ENCODE data around the gene SPRY1.
A peak's percentile ranks its signal among the peaks of the same experiment; 100 is the strongest.

Gene SPRY1

DNA sequence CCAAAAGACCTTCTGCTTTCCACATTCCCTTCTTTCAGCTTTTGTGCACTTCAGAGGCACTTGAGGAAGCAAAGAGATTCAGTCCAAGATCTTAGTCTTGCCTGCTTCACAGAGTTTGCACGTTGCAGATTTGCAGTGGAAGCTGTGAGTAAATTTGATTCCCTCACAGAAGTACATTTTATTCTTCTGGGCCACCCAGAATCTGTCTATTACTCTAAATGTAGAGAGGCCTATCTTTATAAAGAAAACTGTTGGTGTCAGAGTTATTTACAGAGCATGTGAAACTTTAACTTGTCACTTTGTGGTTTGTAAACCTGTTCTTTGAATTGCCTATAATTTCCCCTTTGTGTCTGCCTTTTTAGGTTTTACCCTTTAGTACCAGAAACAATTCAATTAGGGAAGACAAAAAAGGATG is 15.5 kb downstream of the SPRY1 start:
- DNase-seq, result no peak

DNA sequence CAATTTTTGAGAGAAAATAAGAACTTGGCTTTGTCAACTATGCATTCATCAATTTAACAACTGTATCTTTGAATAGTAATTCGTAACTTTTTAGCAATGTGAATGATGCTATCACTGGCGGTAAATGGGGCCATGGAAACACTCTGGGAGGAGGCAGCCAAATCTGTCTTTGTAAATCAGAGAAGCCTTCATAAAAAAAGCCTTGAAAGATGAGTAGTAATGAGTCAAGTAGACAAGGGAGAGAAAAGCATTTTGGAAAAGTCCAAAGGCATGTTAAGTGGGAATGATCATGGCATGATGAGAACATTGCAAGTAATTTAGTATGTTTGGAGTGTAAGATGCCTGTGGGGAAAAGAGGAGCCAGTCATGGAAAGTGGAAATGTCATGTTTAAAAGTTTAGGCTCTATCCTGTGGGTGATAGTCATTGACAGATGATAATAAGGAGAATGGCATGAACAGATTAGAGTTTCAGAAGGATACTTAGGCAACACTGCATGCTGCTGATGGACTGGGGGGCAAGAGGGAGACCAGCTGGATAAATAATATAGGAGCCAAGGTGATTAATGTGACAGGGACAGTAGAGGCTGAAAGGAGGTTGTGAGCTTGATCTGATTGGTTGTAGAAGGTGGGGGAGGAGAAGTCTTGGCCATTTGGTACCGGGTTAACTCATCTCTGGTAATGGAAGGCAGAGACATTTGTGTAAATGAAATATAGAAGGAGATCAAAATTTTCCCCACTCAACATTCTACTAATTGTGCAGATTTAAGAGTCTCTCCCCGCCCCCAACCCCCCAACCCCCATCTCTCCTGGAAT is 16.3 kb downstream of the SPRY1 start:
- no peak for DNase-seq

DNA sequence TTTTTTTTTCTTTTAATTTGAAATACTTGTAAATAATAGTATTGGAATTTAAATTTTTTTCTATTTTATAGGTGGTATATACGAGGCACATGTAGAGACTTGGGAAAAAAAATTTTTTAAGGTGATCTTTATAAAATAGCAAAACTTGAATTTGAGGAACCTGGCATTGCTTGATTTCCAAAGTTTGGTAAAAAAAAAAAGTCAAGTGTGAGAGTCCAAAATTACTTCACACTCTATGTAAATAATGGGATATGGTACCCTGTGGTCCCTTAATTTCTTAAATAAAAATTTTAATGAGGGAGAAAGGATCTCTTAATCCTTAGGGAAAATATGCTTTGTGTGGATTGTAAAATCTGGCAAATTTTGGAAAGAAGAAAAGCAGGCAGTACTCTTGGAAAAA is 19.0 kb downstream of the SPRY1 start:
- DNase-seq, result no peak

DNA sequence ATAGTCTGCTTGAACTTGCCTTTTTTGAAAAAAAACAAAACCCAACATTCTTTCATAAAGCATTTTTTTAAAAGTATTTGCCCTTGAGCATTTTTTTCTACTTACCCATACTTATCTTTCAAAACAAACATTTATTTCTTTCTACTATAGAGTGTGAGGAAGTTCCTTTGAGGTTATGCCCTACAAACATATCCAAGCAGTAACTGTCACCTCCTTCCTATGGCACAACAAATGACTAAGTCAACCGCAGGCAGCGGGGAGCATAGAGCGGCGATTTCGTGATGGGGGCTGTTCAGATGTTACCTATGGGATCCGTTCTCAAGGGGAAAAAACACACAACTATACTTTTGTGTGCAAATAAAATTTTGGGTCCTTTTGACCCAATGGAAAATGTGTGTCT is 19.4 kb downstream of the SPRY1 start:
- peak; percentile 86 for DNase-seq

DNA sequence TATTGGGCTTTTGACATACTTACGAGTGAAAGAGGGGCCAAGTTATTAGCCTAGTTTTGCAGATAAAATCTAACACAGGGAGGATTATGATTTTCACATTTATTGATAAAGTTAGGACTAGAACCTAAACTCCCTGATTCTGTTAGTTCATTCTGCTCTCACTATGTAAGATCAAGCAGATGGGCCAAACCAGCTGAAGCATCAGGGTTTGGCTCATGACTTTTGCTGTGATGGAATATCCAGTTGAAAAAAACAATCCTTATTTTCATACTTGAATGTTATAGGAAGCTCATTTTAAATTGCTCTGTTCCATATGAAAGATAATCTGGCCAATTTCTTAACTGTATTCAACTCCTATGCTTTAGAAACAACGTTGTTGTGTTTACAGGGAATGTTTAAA is 21.2 kb downstream of the SPRY1 start:
- no peak for DNase-seq

DNA sequence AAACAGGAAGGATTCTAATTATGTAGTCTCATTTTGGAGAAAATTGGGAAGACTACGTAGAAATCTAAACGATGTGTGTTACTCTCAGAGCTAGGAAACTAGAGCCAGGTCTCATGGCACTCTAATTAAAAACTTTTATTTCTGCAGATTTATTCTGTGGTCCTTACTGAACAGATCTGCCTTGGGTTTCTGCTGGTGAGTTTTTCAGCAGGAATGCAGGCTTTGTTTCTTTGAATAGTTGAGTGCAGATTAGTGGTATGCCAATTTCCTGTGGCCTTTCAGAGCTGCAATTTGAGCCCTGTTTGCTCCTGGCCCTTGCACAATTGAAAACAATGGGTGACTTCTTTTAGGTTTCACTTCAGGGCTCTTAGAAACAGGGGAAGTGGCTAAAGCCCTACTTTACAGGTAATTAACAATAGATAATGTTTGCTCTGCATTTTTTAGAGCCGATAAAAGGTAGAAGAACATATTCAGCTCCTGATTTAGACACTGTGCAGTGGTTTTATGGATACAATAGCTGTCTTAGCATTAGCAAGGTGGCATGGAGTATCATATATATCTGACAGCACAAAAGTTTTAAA is 21.8 kb downstream of the SPRY1 start:
- peak; percentile 63 for DNase-seq

DNA sequence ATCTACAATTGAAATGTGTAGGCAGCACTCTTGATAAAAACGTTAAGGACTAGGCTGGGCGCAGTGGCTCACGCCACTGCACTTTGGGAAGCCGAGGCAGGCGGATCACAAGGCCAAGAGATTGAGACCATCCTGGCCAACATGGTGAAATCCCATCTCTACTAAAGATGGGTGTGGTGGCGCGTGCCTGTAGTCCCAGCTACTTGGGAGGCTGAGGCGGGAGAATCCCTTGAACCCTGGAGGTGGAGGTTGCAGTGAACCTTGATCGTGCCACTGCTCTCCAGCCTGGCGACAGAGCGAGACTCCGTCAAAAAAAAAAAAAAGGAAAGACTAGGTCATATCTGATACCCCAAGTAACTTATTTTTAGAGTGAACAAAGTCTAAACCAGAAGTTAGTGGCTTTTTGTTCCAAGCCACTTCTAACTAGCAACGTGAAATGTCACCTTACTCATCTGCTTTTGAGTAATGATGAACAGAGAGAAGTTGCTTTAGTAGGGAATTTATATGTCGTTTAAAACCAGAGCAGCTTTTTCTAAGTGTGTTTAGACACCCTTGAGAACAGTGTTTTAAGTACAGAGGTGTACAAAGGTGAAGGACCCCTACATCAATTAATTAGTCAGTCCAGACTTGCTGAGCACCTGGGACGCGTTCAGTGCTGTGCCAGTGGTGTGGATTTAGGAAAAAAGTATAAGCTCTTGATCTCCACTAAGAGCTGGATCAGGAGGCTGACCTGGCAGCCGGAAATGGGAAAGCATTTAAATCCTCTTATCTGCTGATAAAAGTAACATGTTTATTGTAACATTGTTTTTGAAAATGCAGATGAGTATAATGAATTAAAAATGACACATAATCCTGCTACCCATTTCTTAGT is 23.5 kb downstream of the SPRY1 start:
- no peak for DNase-seq

DNA sequence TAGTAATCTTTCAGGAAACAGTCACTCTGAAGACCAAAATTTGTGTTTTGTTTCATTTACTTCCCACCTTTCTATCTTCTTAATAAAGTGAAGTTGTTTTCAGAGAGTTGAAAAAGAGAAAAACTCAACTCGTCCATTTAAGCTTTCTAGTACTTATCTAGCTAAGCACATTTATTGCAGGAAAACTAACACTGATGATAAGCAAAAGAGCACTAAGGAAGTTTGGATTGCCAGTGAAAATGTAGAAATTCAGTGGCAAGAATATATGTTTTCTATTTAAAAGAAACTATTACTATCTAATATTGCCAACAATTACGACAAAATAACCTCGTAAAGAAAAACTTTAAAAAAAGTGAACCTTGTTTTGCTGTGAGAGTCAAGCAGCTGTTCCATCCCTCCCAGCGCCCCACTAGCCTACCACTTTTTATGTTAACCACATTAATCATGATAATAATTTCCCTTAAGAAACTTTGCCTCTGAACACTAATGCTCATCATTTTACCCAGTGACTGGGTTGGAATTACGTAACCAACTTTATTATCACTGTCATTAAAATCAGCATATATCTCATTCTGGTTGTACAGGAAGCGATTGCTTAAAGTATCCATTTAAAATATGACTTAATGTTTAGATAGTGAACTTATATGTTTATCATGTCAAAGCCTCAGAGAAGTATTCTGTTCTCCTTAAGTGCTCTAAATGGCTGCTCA is 24.8 kb downstream of the SPRY1 start:
- peak; percentile 92 for DNase-seq

DNA sequence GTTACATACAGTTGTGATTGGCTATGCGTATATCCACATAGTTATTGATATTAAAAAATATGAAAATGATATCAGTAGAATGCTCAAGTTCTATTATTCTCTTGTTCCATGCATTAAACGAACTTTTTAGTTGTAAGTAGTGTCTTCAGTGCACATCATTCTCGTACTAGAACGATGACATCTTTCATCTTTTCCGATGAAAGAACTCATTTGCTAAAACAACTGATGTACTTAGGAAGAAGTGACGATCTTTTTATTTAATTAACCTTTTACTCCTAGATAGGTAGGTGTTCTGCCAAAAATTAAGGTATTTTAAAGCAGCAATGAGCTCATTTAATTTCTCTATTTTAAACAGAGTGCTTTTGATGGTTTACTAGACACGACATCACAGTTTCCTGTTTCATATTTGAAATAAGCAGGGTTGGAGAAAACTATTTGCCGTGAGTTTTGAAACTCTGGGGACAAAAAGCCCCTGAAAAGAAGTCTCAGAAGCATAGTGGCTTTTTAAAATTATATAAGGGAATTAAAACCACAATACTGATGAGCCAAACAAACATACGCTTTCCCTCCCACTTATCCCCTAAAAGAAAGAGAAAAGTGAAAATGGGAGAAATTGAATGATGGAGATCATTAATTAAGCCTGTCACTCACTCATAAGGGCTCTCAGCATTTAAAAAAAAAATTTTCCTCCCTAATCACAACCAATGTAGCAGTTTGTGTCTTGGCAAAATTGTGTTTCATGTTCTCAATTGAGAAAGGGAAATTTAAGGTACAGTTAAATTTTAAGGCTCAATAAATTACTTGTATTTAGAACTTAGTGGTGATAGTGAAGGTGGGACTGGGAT is 25.6 kb downstream of the SPRY1 start:
- DNase-seq, result no peak

DNA sequence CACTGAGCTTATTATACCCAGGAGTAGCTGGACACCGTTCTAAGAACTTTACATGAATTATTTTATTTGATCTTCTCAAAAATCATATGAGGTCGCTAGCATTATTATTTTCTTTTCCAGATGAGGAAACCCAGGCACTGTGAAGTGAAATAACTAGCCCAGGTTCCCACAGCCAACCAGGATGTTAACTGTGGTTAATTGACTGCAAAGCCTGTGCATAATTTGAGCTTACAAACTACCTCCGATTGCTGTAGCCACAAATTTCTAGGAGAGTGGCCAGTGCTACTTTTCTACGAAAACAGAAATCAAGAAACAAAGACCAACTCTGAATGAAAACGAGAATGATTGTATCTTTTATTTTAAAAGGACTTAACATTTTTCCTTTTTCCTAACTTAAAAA is 27.2 kb downstream of the SPRY1 start:
- no peak for DNase-seq

DNA sequence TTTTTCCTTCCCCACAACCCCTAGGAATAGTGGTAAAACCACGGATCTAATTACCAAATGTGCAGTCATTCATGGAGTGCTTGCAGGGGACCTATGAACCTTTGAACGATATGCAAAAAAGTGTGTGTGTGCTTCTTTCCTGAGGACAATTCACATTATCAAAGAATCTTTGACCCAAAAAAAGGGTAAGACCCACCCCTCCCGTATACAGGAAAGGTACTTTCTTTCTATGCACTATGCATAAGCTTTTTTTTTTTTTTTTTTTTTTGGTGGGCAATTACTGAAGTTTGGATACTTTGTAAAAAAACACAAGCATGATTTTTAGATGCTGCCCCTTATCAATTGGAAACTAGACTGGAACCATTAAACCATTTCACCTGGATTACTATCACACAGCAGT is 31.4 kb downstream of the SPRY1 start:
- DNase-seq, result no peak

DNA sequence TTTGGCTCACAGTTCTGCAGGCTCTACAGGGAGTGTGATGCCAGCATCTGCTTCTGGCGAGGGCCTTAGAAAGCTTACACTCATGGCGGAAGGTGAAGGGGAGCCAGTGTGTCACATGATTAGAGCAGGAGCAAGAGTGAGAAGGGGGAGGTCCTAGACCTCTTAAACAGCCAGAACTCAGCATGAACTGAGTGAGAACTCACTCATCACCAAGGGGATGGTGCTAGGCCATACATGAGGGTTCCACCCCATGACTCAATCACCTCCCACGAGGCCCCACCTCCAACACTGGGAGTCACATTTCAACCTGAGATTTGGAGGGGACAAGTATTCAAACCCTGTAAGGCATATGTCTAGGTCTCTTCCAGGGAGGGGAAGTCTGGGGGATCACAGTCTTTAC is 33.4 kb downstream of the SPRY1 start:
- no peak for DNase-seq

DNA sequence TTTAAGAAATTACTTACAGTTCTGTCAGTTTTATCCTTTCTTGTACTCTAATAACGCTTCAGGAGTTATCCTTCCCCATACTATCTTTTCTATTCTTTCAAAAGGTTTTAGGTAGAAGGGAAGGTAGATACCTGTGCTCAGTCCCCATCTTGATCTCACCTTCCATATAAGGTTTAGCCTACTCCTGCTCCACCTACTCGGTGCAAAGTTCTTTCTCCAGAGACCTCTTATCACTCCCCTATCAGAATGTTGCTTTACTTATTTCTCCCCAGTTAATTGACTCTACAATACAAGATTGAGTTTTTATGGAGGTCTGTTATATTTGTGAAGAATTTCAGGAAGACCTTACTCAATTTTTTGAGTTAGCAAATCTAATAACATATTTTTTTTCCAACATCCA is 33.9 kb downstream of the SPRY1 start:
- DNase-seq, result no peak

DNA sequence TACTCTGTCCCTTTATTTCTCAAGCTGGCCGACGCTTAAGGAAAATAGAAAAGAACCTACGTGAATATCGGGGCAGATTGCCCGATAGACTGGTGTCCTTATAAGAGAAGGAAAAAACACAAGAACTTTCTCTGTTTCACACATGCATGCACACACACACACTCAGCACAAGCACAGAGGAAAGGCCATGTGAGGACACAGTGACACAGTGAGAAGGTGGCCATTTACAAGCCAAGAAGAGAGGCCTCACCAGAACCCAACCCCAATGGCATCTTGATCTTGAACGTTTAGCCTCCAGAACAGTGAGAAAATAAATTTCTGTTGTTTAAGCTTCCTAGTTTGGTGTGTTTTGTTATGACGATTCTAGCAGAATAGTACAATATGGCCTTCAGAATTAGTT is 37.0 kb downstream of the SPRY1 start:
- DNase-seq, result no peak

DNA sequence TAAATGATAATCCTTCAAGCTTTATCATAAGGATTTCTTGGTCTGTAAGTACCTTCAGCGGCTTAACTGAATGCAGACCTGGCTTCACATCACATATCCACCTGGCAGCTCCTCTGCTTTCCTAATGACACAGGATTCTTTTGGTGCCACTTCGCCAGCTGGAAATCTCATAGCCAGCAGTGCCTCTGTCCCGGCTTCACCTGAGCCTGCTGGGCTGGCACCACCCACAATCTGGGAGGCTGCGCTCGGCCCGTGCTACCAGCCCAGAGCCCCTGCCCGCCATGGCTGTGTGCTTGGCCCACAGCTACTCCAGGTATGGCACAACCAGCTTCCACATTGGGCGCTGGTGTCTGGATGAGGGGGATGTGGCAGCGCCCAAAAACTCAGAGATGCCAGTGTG is 37.4 kb downstream of the SPRY1 start:
- no peak for DNase-seq

DNA sequence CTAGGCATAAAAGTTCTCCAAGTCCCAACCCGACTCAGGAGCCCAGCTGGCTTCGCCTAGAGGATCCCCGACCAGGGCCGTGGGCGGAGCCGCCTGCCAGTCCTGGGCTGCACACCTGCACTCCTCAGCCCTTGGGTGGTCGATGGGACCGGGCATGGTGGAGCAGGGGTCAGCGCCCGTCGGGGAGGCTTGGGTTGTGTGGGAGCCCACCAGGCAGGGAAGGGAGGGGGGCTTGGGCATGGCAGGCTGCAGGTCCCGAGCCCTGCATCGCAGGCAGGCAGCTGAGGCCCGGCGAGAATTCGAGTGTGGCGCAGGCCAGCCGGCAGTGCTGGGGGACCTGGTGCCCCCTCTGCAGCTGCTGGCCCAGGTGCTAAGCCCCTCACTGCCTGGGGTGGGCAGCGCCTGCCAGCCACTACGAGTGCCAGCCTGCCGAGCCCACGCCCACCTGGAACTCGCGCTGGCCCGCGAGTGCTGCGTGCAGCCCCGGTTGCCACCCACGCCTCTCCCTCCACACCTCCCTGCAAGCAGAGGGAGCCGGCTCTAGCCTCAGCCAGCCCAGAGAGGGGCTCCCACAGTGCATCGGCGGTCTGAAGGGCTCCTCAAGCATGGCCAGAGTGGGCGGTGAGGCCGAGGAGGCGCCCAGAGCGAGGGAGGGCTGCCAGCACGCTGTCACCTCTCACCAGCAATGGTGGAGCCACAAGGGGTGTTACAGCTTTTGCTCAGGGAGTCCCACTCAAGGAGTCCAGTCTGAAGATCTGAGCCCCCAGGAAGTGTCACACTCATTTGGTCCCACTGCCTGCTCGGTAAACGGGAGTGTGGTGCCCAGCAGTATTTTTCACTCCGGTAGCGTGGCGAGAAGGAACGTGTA is 38.9 kb downstream of the SPRY1 start:
- DNase-seq, result no peak

DNA sequence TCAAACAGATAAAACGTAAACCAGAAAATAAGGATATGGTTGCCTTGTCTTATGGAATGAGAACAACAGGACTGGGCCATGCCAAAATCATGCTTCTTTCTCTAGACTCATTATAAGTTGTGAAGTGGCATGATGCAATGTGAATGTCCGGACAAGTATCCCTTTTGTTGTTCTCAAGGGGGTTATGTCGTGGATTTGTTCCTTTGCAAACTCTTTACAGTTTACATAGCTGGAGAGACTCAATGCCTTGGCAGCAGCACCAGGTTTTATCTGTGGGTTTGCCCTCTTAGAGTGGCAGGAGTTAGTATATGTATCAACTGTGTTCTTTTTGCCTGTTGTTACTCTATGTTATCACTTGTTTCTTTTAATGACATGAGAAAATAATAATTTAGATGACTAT is 41.4 kb downstream of the SPRY1 start:
- no peak for DNase-seq

DNA sequence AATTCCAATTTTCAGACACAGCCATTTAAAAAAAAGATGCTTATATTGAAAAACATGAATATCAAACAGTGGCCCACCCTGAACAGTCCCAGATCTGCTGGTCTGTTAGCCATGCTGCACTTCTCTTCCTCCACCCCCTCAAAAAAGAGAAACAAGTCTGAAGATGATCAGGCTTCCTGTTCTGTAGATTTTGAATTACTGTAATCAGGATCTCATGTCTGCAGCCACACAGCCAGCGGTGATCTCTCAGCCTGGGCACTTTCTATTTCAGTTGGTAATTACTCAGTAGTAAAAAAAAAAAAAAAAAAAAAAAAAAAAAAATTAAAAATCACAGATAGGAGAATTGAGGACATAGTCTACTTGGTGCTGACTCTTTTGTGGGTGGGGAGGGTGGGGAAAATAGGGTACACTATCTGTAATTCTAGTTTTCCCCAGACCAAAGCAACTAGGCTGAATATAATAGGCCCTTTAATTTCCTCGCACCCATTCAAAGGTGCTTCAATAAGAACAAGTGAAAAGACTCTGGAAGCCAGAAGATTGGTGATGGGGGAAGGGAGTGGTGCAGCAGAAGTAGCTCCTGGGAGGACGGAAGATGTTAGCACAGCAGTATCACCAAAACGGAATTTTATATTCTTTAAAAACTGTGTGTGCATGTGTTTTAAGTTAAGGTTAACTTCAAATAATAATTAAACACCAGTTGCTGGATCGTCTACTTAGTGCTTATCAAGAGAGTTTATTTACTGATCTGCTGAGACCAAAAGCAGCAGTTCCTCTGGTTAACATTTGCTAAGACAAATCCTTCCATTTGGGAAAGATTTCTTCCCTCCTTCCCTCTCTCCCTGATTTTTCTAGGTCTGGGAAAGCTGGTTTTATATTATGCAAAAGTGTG is 47.0 kb downstream of the SPRY1 start:
- peak; percentile 67 for DNase-seq

DNA sequence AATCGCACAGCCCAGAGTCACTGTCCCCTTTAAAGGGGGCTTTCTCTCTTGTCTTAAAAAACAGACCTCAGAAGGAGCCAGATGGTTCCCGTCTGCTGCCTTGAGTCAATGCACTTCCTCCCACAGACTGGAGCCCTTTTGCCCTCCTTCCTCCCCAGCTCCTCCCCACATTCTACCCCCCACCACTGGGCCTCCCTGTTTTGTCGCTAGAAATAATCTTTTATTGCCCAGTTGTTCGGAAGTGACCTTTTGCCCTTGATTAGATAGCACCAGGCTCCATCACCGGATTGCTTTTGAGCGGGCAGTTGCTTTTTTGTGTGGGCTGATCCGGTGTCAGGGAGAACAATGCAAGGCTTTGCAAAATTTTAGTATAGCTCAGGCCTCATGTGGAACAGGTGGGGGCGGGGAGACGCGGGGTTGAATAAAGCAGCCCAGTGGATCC is 47.7 kb downstream of the SPRY1 start:
- DNase-seq, result peak; percentile 84

DNA sequence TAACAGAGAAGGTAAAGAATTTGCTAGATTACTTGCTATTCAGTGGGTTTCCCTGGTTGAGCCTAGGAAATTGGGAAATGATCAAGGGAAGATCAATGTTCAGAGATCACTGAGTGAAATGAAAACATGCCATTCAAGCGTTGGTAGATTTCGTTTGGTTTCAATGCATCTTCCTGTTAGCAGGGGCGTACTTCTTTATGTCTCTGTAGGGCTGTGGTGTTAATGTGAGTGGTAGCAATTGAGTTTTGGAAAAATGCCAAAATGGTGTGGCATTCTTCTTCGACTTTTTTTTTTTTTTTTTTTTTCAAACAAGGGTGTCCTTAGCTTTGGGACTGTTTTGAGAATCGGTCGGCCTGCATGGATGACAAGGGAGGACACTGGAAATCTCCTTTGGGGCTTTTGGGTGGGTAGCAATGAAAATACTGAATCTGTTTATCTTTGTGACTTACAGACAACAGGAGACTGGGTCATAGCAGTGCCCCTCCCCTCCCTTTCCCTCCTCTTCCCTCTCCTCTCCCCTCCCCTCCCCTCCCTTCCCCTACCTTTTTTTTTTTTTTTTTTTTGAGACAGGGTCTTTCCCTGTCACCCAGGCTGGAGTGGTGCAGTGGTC is 50.4 kb downstream of the SPRY1 start:
- DNase-seq, result peak; percentile 56
